GM20431 (cell line): Measurements from ENCODE around the gene MBD5.
"Not testable (repeated sequence)": the region's sequence is repeated elsewhere in the genome, so short reads cannot be mapped to it uniquely, and the experiment has no call there.

Source experiments
- in situ Hi-C: fragments of 300-500 bp; cut with MseI, MboI; formaldehyde crosslinking; loops from one replicate; pipeline ENCODE4 v1.15.0; 2020; ENCODE audit warnings: low sequenced_read_pairs; ENCODE audit not compliant: unreplicated experiment

The MBD5 gene

GRCh38 chr2:148021059-148021861 lies at the start of gene MBD5:
Gene MBD5, plus strand, starts transcription at chr2:148021091.
- in situ Hi-C loops = no loop called here

DNA sequence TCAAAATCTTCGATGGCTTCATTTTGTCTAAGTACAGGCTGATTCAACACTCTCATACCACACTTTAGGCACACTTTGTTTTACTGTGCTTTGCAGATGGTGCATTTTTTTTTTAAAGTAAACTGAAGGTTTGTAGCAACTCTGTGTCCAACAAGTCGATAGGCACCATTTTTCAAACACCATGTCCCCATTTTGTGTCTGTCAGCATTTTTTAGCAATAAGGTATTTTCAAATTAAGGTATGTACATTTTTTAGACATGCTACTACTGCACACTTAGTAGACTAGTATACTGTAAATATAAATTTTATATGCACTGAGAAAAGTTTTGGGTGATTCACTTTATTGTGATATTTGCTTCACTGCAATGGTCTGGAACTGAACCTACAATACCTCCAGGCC lies 44.8 kb upstream of the MBD5 start:
- in situ Hi-C loops = loop anchor here (25.0 kb wide), 1 partner anchor 536 kb away; no protein-coding TSS in a partner anchor

DNA sequence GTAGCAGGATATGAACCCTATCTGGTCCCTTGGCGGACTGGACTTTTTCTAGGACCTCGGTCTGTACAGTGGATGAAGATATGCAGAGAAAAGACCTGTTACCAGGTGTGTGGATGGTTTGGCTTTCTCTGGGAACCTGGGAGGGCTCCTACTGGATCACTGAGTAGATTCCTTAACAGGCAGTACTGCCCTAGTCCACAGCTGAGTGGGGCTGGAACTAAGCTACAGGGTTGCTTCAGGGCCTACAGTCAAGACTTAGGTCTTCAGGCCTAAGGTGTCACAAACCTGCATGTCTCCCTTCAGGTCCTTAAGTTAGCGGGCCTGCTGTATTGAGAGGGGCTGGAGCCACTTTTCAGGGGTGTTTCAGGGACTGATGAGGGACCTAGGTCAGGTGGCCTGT lies 43.2 kb upstream of the MBD5 start:
- in situ Hi-C loops = loop anchor here (25.0 kb wide), 1 partner anchor 535 kb away; no protein-coding TSS in a partner anchor

GRCh38 chr2:147980940-147981528 lies 39.9 kb upstream of the MBD5 start:
- in situ Hi-C loops = loop anchor here (25.0 kb wide), 1 partner anchor 531 kb away; no protein-coding TSS in a partner anchor

- in situ Hi-C loops = loop anchor here (25.0 kb wide), 1 partner anchor 523 kb away; no protein-coding TSS in a partner anchor
Observed at GRCh38 chr2:147989102-147989501, 31.8 kb upstream of the MBD5 start.

DNA sequence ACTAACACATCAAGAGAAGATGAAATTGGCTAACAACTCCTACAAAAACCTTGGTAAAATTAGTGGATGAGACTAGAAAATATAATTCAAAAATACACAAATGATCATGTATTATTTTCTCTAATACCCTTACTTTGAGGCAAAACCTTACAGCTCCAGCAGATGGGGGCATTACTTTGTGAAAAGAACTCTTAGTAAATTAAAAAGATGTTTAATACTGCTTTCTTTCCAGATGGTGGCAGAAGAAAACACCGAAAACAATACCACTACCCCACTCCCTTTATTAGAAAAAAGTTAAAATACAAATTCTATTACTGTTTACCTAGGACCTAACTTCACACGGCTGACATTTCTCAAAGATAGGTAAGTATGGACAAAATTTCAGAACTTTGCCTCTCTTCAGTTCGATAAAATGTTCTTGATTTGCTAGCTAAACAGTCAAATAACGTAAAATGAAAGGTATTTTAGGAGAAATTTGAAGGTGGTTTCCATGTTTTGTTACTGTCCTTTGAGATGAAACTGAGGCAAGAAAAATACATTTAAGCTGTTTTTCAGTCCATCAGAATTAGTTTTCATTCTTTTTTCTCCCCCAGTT lies 31.0 kb upstream of the MBD5 start:
- in situ Hi-C loops = loop anchor here (25.0 kb wide), 1 partner anchor 522 kb away; no protein-coding TSS in a partner anchor

DNA sequence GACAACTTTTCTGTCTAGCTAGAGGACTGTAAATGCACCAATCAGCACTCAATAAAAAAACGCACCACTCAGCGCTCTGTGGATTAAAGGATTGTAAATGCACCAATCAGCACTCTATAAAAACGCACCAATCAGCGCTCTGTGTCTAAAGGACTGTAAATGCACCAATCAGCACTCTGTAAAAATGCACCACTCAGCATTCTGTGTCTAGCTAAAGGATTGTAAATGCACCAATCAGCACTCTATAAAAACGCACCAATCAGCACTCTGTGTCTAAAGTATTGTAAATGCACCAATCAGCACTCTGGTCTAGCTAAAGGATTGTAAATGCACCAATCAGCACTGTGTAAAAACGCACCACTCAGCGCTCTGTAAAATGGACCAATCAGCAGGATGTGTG lies 25.9 kb upstream of the MBD5 start:
- in situ Hi-C loops = loop anchor here (25.0 kb wide), 1 partner anchor 517 kb away; no protein-coding TSS in a partner anchor

DNA sequence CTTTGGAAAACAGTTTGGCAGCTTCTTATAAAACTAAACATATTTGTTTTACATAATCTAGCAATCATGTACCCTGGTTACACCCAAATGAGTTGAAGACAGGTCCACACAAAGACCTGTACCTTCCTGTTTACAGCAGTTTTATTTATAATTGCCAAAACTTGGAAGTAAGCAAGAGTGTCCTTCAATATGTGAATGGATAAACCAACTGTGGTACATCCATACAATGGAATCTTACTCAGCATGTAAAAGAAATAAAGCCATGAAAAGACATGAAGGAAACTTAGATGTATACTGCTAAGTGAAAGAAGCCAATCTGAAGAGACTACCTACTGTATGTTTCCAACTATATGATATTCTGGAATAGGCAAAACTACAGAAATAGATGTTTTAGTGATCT lies 24.1 kb upstream of the MBD5 start:
- in situ Hi-C loops = loop anchor here (25.0 kb wide), 1 partner anchor 515 kb away; no protein-coding TSS in a partner anchor

GRCh38 chr2:147998203-147998602 lies 22.7 kb upstream of the MBD5 start:
- in situ Hi-C loops = loop anchor here (25.0 kb wide), 1 partner anchor 514 kb away; no protein-coding TSS in a partner anchor

DNA sequence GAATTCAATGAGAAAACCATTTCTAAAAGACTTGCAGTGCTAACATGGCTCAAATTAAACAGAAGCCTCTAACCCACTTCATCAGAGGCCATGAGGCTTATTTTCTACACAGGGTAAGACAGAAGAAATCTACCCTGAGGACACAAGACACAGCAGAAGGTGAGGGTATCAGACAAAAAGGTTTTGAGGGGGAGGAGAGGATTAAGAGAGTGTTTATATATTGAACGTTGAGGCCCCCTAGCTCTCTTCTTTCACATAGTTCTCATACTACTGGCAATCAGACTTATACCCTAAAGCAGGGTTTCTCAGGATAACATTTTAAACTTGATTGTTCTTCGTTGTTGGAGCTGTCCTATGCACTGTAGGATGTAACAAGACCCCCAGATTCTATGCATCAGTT lies 21.8 kb upstream of the MBD5 start:
- in situ Hi-C loops = loop anchor here (25.0 kb wide), 1 partner anchor 513 kb away; no protein-coding TSS in a partner anchor

- in situ Hi-C loops = no loop called here
Observed at GRCh38 chr2:148000095-148000494, 20.8 kb upstream of the MBD5 start.

DNA sequence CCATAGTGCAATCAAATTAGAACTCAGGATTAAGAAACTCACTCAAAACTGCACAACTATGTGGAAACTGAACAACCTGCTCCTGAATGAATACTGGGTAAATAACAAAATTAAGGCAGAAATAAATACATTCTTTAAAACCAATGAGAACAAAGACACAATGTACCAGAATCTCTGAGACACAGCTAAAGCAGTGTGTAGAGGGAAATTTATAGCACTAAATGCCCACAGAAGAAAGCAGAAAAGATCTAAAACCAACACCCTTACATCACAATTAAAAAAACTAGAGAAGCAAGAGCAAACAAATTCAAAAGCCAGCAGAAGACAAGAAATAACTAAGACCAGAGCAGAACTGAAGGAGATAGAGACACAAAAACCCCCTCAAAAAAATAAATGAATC lies 18.5 kb upstream of the MBD5 start:
- in situ Hi-C loops = not testable (repeated sequence)

- in situ Hi-C loops = no loop called here
Observed at GRCh38 chr2:148006249-148007007, 14.5 kb upstream of the MBD5 start.

DNA sequence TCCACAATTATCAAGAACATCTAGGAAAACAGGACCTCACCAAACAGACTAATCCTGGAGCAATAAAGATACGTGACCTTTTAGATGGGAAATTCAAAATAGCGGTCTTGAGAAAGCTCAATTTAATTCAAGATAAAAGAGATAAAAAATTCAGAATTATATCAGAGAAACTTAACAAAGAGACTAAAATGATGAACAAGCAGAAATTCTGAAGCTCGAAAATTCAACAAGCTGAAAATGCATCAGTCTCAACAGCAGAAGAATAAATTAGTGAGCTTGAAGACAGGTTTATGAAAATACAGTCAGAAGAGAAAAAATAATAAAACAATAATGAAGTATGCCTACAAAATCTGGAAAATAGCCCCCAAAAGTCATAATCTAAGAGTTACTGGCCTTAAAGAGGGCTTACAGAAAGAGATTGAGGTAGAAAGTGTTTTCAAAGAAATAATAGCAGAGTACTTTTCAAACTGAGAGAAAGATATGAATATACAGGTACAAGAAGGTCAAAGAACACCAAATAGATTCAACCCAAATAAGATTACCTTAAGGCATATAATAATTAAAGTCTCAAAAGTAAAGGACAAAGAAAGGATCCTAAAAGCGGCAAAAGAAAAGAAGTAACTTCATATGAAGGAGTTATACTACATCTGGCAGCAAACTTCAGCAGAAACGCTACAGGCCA lies 13.5 kb upstream of the MBD5 start:
- in situ Hi-C loops = no loop called here

DNA sequence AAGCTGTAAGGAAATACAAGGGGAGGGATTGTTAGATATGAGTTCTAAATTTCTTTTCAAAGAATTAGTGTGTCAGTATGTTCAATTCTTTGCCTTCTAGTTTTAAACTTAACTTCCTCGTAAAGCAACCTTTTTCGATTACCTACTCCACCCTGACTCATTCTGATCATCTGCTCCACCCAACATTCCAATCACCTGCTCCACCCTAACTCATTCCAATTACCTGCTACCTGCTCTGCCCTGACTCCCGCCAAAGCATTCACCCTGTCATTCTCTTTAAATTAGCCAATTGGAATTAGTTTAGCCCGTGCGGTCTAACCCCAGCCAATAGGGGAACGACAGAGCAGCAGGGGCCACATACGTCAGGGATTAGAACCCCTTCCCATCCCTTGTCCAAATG lies 12.5 kb upstream of the MBD5 start:
- in situ Hi-C loops = not testable (repeated sequence)

GRCh38 chr2:148013876-148014275 lies 7.0 kb upstream of the MBD5 start:
- in situ Hi-C loops = no loop called here

DNA sequence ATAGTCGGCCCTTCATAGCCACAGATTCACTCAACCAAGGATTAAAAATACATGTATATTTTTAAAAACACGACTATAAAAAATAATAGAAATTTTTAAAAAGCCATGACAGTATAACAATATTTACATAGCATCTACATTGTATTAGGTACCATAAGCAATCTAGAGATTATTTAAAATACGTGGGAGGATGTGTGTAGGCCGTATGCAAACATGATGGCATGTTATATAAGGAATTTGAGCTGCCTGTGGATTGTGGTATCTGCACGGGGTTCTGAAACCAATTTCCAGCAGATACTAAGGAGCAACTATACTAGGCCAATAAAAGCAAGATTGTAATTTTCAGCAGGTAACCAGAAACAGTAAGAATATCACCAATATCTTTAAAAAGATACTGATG lies 6.3 kb upstream of the MBD5 start:
- in situ Hi-C loops = no loop called here

DNA sequence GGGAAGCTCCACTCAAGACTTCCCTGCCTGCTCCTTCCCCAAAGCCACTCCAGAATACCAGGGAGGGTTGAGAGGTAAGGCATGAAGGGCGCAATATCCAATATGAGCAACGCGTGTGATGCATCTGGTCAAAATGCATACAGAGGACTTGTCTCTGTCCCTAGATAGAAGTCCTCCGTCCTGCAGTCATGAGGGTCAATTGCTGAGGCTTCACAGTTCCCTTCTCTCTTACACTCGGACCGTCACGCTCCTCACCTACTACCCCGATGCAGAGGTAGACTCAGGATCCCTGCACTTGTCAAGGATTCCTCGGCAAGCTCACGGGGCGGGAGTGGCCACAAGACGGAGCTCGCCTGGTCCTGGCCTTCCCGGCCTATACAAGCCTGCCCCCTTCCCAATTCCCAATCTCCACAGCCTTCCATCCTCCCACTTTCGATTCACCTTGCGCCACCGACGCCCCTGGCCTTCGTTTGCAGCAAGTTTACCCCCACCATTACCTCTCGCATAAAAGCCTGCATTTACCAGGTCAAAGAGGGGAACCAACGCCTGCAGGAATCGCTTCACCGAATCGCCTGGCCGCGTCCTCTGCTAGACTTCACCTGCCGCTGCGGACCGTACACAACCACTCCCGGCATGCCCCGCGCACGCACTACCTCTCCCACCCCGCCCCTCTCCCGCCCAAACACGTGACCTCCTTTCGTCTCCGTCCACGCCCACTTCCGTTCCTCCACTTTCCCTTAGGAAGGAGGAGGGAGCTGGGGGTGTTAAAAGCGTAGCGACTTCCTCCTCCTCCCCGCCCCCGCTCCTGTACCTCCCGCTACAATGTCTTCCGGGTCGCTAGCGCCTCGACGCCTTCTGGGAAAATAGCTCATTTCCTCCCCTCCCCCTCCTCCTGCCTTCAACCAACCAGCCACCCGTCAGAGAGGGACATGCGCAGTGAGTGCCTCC lies 506 bp upstream of the MBD5 start, which contains the start of gene ORC4:
Gene ORC4 (minus strand): TSS at position 627 of the 948 bp plus-strand sequence. CDS start 44,779 bp downstream, outside the sequence.
- in situ Hi-C loops = no loop called here
